Measurements from ENCODE around the gene SOBP.

- TF ChIP-seq CTCF (IDR thresholded peaks at IDR 0.05) = no peak
- TF ChIP-seq POLR2A (IDR thresholded peaks at IDR 0.05) = no peak
These were observed 6.1 kb downstream of the SOBP start for GRCh38 chr6:107495971-107496370.

Measured in esophagus squamous epithelium (tissue), 4 donors.